DLD1 (cell line): ENCODE data around the gene PPP2R5C.

Experiments
- in situ Hi-C: cut with HindIII; loops from 2 replicates; pipeline ENCODE4 v1.10.0; 2017; ENCODE audit warnings: low sequenced_read_pairs

The PPP2R5C gene

DNA sequence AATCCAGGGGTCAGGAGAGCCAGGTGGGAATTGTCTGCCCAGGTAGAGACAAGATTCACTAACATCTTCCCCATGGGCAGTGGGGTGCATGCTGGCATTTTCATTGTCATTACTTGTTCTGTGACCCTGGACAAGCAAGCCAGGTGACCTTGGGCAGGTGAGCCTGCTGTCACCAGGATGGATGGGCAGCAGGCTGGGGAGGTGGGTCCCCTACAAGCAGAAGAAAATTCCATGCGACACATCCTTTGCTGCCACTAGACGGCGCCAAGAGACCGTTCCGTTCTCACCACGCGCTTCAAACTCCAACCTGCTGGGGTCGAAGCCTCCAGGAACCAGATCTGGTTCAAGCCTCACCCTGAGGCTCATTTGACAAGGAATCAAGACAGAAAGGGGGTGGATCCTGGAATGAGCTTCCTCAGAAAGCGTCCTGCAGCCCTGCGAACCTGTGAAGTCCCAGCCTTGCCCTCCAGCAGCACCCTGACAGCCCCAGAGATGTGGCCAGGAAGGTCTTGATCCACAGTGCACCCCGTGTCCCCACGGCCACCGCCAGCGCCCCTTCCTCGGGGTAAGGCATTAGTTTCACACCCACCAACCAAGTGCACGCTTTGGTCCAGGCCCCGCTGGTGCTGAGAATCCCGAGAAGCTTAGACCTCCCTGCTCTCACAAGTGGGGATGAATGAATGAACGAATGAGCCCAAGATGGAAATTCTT is 199.7 kb downstream of the PPP2R5C start:
- in situ Hi-C loops: loop anchor here (25.0 kb wide), 1 partner anchor 249 kb away; no protein-coding TSS in a partner anchor

DNA sequence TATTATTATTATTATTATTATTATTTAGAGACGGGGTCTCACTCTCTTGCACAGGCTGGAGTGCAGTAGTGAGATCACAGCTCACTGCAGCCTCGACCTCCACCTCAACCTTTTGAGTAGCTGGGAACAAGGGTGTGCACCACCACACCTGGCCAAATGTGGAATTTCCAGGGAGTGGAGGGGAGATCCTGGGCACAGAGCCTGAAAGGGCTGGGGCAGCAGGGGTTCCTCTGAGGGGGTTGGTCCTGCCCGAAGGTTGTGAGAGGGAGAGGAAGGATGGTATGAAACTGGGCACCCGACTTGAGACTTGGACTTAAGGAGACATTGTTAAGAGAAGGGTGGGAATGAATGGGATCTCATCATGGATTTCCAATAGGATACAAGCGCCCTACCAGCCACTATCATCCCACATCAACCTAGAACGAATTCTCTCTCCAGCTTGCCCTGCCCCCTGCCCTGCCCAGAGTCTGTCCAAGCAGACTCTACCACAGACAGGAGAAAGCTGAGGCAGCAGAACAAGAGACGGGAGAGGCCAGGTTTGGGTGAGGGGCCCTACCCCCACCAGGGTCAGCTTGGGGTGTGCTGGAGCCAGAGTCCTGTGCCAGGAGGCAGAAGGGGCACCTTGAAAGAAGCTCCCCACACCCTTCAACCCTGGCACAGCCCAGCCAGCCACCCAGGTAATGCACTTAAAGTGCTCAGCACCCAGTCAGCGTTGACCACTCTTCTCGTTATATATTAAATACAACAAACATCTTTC is 200.4 kb downstream of the PPP2R5C start:
- in situ Hi-C loops: loop anchor here (25.0 kb wide), 1 partner anchor 250 kb away; no protein-coding TSS in a partner anchor

DNA sequence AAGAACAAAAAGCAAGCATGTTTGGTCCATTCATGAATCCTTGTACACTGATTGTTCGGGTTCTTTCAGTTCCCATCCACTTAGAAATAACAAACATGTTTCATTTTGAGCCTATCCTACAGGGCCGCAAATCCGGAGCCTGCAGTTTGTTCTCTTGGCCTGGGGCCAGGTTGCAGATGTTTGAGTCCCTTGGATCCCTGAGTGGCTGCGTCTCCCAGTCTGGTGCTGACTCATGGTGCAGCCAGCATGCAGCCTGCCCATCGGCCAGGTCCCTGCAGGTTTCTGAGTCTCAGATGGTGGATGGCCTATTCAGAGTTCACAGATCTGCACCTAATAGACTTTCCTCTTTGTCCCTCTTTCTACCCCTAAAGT is 201.0 kb downstream of the PPP2R5C start:
- in situ Hi-C loops: loop anchor here (25.0 kb wide), 1 partner anchor 250 kb away; no protein-coding TSS in a partner anchor

DNA sequence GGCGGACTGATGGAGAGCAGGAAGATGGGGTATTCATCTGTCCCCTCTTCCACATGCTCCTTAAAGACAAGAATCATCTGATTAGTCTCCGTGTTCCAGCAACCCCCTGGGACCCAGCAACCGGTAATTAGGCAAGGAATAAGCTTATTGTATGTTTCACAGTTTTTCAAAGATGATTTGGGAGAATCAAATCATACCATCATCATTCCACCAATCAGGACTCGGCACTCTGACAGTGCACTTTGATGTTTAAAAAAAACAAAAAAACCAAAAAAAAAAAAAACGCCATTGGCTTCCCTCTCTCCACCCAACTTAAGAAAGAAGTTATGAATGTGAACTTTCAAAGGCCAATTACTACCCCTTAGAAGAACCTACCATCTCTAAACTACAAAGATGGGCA is 201.5 kb downstream of the PPP2R5C start:
- in situ Hi-C loops: loop anchor here (25.0 kb wide), 1 partner anchor 251 kb away; no protein-coding TSS in a partner anchor

DNA sequence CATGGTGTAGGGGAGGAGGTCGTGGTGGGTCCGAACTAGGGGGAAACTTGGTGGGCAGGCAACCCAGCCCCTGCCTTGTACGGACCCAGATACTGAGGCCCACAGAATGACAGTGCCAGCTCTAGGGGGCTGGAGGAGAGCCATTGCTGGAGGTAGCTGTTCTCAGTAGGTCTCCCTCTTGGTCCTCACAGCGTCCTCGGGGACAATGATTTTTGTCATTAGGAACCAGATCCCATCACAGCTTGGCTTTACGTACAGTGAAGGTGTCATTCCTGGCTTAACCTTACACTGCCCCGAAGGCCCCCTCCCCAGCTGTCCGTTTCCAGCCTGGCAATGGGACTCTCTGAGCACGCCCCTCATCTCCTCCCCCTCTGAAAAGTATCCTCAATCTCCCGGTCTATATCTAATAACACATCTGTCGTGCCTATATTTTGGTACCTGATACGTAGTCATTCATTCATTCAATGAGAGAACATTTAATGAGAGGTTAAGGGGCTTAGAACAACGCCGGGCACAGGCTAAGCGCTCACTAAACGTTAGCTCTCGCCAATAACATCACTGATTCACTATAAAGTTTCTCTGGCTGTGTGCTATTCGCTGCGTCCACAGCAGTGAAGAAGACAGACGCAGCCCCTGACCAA is 202.3 kb downstream of the PPP2R5C start:
- in situ Hi-C loops: loop anchor here (25.0 kb wide), 1 partner anchor 251 kb away; no protein-coding TSS in a partner anchor

DNA sequence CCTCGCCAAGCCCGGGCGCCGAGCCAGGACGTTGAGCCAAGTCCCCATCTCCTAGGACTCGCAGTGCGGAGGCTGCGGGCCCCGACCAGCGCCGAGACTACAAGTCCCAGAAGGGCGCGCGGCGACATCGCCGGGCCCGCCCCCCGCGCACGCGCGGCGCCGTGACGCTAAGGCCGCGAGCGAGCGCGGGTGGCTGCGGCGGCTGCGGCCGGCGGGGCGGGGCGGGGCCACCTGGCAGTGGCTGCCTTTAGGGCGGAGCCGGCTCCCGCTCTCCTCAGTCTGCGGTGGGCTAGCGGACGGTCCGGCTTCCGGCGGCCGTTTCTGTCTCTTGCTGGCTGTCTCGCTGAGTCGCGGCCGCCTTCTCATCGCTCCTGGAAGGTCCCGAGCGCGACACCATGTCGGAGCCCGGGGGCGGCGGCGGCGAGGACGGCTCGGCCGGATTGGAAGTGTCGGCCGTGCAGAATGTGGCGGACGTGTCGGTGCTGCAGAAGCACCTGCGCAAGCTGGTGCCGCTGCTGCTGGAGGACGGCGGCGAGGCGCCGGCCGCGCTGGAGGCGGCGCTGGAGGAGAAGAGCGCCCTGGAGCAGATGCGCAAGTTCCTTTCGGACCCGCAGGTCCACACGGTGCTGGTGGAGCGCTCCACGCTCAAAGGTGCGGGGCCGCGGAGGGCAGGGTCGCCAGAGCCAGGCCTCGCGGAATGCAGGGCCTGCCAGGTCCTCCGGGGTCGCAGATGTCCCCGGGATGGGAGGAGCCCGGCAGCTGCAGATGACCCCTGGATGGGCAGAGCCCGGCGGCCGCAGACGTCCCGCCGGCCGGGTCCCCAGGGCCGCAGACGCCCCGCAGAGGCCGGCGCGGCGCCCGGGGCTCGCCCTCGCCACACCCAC is 203.0 kb downstream of the PPP2R5C start, which contains the start of gene DYNC1H1:
TSS of gene DYNC1H1 (plus strand) at position 277 of the 884 bp plus-strand sequence. CDS start at position 396, 119 bp downstream.
- in situ Hi-C loops: loop anchor here (25.0 kb wide), 1 partner anchor 252 kb away; no protein-coding TSS in a partner anchor

DNA sequence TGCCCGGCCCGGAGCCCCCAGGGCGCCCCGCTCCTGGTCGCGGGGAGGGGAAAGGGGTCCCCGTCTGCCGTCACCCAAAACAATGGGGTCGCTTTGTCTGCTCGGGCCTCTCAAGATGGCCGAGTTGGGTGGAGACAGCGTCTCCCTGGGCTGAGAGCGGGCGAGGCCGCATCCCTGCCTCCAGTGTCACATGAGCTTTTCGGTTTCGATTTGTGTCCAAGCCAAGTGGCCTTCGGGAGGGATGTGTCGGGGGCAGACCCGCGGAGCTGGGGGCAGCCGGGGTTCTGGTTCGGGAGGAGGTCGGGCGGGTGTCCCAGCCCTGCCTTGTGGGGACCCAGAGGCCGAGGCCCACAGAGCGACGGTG is 203.7 kb downstream of the PPP2R5C start:
- in situ Hi-C loops: loop anchor here (25.0 kb wide), 1 partner anchor 253 kb away; no protein-coding TSS in a partner anchor

DNA sequence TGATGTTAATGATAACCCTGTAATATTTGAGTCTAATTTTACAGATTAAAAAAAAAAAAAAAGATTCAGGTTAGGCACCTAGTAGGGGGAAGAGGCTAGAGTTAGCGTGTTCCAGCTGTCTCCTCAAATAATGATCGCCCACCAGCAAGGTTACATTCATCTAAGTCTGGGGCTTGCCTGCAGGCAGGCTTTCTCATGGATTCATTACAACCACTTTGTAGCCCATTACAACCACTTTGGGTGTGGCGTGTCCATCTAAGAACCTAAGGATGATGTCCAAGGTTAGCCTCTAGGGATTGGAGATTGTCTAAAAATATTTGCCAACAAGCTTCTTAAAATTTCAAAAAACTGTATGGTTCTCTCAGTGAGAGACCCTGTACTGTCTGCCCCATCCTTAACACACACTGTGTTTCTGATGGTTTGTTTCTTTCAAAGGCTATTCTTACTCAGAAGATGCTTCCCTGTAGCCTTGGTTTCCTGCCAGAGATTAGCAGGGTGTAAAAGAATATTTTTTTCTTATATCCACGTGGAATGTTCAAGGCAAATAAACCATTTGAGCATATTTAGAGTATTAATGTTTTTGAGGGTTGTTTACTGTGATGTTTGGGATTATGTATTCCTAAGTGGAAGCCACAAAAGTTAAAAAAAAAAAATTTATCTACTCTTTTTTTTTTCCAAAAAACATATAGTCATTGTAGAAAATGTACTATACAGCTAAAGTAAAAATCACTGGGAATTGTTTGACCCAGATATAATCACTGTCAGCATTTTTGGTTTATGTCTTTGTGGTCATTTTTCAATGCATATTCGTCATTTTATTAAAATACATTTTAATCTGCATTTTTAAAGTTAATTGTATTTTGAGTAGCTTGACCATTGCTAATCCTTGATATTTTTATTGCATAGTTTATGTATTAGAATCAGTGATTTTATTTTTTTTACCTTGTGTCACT is 204.5 kb downstream of the PPP2R5C start:
- in situ Hi-C loops: loop anchor here (25.0 kb wide), 1 partner anchor 254 kb away; no protein-coding TSS in a partner anchor

DNA sequence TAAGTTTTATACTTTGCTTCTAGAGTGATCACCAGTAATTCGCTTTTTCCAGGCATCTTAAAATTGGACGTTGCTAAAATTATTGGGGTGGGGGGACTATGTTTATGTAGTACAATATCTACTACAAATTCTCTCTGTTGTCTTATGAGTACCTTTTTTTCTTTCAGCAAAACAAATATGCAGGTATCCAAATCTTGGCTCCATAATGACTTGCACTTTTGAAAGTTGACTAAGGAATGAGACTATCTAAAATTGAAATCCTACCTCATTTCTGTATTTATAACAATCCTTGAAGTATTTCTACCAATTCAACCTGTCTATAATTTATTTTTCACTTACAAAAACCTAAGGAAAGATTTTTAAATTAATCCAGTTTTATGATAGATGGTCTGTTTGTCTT is 205.2 kb downstream of the PPP2R5C start:
- in situ Hi-C loops: loop anchor here (25.0 kb wide), 1 partner anchor 254 kb away; no protein-coding TSS in a partner anchor

DNA sequence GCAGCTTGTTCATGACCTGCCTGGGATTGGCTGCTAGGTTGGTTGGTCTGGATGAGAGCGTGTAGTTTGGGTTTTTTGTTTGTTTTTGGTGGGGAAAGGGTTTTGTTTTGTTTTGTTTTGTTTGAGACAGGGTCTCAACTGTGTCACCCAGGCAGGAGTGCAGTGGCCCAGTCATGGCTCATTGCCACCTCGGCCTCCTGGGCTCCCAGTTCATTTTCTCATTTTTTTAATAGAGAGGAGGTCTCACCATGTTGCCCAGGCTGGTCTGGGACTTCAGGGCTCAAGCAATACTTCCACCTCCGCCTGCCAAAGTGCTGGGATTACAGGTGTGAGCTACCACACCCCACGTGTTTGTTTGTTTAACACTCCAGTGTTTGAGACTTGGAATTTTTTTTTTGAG is 206.7 kb downstream of the PPP2R5C start:
- in situ Hi-C loops: loop anchor here (25.0 kb wide), 1 partner anchor 256 kb away; no protein-coding TSS in a partner anchor

DNA sequence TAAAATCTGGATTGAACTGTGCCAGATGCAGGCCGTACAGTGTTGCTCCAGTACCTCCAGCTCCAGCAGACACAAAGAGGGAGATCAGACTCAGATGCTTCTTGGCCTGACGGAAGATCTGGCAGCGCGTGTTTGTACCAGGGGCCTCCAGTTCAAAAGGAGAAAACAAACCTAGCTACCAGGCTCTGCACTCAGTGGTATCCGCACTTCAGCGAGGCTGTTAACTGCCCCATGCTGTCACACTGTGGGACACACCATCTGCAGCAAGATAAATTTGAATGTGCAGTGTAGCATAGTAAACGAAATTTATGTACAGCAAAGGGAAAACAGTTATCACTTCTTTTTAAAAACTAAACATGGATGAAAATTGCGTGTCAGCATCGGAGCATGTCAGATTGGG is 208.0 kb downstream of the PPP2R5C start:
- in situ Hi-C loops: loop anchor here (25.0 kb wide), 1 partner anchor 257 kb away; no protein-coding TSS in a partner anchor

DNA sequence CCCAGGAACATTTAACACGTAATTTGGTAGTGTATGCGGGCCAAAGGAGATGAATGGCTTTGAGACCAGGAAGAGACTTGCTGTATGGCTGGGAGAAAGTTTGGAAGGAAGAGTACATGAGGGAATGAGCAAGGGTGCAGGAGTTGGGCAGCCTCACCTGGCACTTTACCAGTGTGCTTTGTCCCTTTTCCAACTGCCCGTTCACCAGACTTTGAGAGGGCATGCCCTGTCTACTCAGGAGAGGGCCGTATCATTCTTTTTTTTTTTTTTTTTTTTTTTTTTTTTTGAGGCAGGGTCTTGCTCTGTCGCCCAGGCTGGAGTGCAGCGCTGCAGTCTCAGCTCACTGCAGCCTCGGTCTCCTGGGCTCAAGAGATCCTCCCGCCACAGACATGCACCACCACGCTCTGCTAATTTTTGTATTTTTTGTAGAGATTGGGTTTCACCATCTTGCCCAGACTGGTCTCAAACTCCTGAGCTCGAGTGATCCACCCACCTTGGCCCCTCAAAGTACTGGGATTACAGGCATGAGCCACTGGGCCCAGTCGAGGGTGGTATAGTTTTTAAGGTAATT is 209.4 kb downstream of the PPP2R5C start:
- in situ Hi-C loops: loop anchor here (25.0 kb wide), 1 partner anchor 259 kb away; no protein-coding TSS in a partner anchor

DNA sequence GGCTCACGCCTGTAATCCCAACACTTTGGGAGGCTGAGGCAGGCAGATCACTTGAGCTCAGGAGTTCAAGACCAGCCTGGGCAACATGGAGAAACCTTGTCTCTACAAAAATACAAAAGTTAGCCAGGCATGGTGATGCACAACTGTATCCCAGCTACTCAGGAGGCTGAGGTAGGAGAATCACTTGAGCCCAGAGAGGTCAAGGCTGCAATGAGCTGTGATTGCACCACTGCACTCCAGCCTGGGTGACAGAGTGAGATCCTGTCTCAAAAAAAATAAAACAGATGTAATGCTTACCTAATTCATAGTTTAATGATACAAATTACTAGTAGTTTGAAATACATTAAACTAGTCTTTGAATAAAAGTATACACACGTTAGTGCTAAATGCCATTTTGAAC is 209.9 kb downstream of the PPP2R5C start:
- in situ Hi-C loops: loop anchor here (25.0 kb wide), 1 partner anchor 259 kb away; no protein-coding TSS in a partner anchor

DNA sequence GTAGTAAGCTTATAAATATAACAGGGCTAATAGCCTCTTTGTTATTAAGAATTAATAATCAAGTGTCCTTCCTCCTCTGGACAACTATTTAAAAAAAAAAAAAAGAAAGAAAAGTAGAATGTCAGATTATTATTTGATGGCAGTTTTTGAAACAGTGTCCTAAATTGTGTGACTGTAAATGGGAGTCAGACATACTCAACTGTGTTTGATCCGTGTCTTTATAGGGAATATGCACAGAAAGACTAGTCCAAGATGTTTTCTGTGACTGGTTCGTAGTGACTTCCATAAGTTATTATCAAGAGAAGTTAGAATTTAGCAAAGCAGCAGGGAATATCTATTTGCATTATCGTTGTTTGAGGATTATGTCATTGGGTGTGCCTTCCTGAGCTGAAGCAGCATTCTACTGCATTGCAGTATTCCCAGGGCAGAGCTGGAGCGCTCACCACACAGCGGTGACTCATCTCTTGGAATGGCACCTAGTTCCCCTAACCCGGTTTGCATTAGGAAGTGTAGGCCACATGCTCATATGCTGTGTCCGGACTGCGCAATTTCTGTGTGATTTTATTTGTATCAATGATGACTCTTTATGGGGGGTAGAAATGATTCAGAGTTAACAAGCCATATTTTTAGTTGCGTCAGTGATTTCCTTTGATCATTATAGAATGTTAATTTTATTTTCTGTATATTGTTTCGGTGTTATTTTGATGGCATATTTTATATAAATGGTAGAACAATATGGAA is 210.8 kb downstream of the PPP2R5C start:
- in situ Hi-C loops: loop anchor here (25.0 kb wide), 1 partner anchor 260 kb away; no protein-coding TSS in a partner anchor

DNA sequence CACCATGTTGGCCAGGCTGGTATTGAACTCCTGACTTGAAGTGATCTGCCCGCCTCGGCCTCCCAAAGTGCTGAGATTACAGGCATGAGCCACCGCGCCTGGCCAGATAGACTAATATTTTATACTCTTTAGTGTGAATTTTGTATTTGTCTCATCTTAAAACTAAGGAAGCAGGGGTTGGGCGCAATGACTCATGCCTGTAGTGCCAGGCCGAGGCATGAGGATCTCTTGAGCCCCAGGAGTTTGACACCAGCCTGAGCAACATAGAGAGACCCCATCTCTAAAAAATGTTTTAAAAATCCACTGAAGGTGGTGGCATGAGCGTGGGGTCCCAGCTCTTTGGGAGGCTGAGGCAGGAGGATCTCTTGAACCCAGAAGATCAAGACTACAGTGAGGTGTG is 211.8 kb downstream of the PPP2R5C start:
- in situ Hi-C loops: loop anchor here (25.0 kb wide), 1 partner anchor 261 kb away; no protein-coding TSS in a partner anchor

DNA sequence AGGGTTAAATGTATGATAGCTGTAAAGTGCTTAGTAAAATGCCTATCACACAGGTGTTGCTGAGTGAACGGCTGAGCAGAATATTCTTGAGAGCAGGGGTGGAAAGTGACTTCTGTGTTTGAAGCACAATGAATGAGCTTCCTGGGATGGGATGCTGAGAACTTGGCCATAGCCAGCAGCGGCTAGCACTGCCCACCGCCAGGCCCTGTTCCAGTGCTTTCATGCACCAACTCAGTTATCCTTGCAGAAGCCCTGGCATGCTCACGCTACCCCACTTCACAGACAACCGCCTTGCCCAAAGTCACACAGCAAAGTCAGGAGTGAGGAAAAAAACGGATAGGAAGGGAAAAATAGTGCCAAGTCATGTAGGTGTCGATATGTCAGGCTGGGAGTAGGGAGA is 213.7 kb downstream of the PPP2R5C start:
- in situ Hi-C loops: no loop called here
